Activated CD4-positive, alpha-beta T cell treated with anti-CD3 and anti-CD28 coated beads for 36 hours (primary cell): Measurements from ENCODE around the gene SLC12A5. TPM values are rescaled to one million over a fixed set of nuclear protein-coding genes. Genes with fewer than 3 reads are reported as not detected.
"Not testable (repeated sequence)": the region's sequence is repeated elsewhere in the genome, so short reads cannot be mapped to it uniquely, and the experiment has no call there.

Source experiments
- ATAC-seq: fragments of 200-7000 bp; cut with Tn5 transposase; one replicate; pipeline ENCODE4 v1.10.0; 2021; ENCODE audit warnings: mild to moderate bottlenecking, moderate library complexity
- CTCF ChIA-PET: fragments of 350-600 bp; sonication (Branson Sonifier 250); formaldehyde crosslinking; loops from one replicate; lab custom pipeline; 2021; ENCODE audit warnings: antibody characterized with exemption; lab: Charles Lee
- POLR2A ChIA-PET: fragments of 350-600 bp; sonication (Branson Sonifier 250); formaldehyde crosslinking; loops from one replicate; lab custom pipeline; 2021; ENCODE audit warnings: antibody characterized with exemption, inconsistent platforms; lab: Charles Lee
- DNase-seq: peaks from one replicate; pipeline ENCODE4 v3.0.0-alpha.2; 2020
- H3K27ac Mint-ChIP-seq: one replicate; pipeline ENCODE4 v1.8.0; 2021; ENCODE audit warnings: mixed read lengths
- H3K27me3 Mint-ChIP-seq: one replicate; pipeline ENCODE4 v1.8.0; 2021; ENCODE audit warnings: mixed read lengths
- H3K36me3 Mint-ChIP-seq: one replicate; pipeline ENCODE4 v1.8.0; 2021; ENCODE audit warnings: low read depth, mixed read lengths
- H3K4me1 Mint-ChIP-seq: one replicate; pipeline ENCODE4 v1.8.0; 2021; ENCODE audit warnings: mixed read lengths
- H3K4me3 Mint-ChIP-seq: one replicate; pipeline ENCODE4 v1.8.0; 2021; ENCODE audit warnings: mild to moderate bottlenecking, moderate library complexity, mixed read lengths
- H3K9me3 Mint-ChIP-seq: one replicate; pipeline ENCODE4 v1.8.0; 2021; ENCODE audit warnings: low read depth, mixed read lengths
- intact Hi-C, 2 experiments: fragments of 100-400 bp; cut with DNase I in 1 of 2; cut with micrococcal nuclease in 1 of 2; formaldehyde crosslinking; loops; one replicate each; pipeline versions ENCODE4 v1.14.2 to v1.15.1; 2022 to 2024; cut with DNase I, micrococcal nuclease
- total RNA-seq, 2 experiments: library from RNA; stranded (reverse); gene quantifications; one replicate each; pipeline ENCODE4 v1.2.3, GENCODE V29; 2021

SLC12A5 gene
- under 1 TPM; 0.49 to 0.73 TPM for total RNA-seq

DNA sequence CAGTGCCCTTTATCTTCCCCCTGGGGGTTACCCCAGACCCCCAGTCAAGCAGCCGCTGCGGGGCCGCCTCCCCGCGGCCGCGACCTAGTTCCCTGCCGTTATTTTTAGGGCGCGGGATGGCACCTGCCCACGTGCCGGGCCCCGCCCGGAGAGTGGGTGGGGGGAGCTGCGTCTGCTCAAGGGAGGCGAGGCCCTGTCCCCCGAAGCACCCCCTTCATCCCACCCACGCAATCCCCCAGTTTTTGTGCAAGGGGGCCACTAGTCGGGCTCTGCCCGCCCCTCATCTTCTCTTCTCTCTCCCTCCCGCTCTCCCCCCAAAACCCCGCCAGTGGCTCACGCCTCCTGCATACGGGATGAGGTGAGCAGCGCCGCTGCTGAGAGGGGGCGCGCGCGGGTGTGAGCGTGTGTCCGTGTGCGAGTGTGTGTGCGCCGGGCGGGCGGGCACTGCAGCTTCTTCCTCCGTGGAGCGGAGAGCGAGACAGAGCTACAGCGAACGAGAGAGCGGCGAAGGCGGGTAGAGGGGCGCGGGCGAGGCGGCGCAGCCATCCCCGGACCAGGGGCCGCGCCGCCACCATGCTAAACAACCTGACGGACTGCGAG is at the start of gene SLC12A5:
SLC12A5 (plus strand) TSS at position 444 of the 600 bp plus-strand sequence; CDS start at position 574, 130 bp downstream.
- H3K27me3 Mint-ChIP-seq = peaks cover 49% of the 10 kb centered on the region
- ChIA-PET CTCF (interaction anchor here (0.6 to 1.5 kb wide), 5 partner anchors 8 to 653 kb away, joined by 3 to 4 read pairs (median 3); no protein-coding TSS in a partner anchor), POLR2A (no interaction called here)
- no peak within 1 kb of the TSS for H3K27ac Mint-ChIP-seq
- H3K4me1 Mint-ChIP-seq = no peaks in the 10 kb centered on the region
- intact Hi-C loops = no loop called here
- ATAC-seq = no peak
- H3K36me3 Mint-ChIP-seq = no peaks in the 10 kb centered on the region
- no peak within 1 kb of the TSS for H3K4me3 Mint-ChIP-seq
- H3K9me3 Mint-ChIP-seq = no peaks in the 10 kb centered on the region
- no peak for DNase-seq

DNA sequence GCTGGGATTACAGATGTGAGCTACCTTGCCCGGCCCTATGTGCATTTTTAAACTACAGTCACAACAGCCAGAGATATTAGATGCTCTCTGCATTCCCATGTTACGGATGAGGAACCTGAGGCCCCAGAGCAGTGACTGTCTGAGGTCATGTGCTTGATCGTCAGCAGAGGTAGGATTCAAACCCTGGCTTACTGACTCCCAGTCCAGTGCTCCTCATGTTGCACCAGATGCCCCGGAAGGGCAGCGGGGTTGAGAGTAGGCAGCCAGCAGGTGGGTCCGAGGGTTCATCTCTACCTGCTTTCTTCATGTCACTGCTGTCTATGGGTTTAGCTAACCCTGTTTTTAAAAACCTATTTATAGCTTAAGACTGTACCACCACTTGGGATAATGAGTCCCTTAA is 47.8 kb upstream of the SLC12A5 start:
- ATAC-seq (no peak), DNase-seq (no peak)
- POLR2A ChIA-PET = no interaction called here
- Mint-ChIP-seq H3K9me3 (no peaks in the 10 kb centered on the region), H3K36me3 (no peaks in the 10 kb centered on the region), H3K4me3 (no peak overlapping the region), H3K4me1 (no peaks in the 10 kb centered on the region), H3K27ac (no peak overlapping the region), H3K27me3 (peaks cover 3% of the 10 kb centered on the region)
- intact Hi-C loops = no loop called here
- CTCF ChIA-PET = interaction anchor here (0.9 kb wide), 1 partner anchor 367 kb away, joined by 3 read pairs; no protein-coding TSS in a partner anchor

DNA sequence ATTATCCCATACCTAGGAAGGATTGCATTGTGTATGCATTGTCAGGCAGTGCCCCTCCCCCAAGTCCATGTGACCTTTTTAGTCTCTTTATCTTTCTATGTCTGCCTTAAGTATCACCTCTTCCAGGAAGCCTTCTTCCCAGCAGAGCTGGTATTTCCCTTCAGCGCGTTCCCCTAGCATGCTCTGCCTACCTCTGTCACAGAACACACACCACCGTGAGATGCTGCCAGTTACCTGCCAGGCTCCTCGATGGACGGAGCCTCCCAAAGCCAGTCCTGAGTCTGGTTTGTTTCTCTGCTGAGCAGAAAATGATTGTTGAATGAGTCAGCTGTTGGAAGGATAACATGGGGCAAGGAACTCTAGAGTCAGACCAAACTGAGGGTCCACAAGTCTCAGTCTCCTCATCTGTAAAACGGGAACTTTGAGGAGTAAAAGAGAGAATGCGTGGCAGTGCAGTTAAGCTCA is 45.7 kb upstream of the SLC12A5 start:
- ChIA-PET POLR2A (no interaction called here), CTCF (interaction anchor here (0.6 to 2.2 kb wide), 9 partner anchors 7 to 185 kb away, joined by 3 to 6 read pairs (median 4); no protein-coding TSS in a partner anchor)
- intact Hi-C loops = no loop called here
- Mint-ChIP-seq H3K4me1 (no peaks in the 10 kb centered on the region), H3K27ac (no peak overlapping the region), H3K4me3 (no peak overlapping the region), H3K36me3 (no peaks in the 10 kb centered on the region), H3K9me3 (no peaks in the 10 kb centered on the region), H3K27me3 (no peaks in the 10 kb centered on the region)
- no peak for DNase-seq
- no peak for ATAC-seq

DNA sequence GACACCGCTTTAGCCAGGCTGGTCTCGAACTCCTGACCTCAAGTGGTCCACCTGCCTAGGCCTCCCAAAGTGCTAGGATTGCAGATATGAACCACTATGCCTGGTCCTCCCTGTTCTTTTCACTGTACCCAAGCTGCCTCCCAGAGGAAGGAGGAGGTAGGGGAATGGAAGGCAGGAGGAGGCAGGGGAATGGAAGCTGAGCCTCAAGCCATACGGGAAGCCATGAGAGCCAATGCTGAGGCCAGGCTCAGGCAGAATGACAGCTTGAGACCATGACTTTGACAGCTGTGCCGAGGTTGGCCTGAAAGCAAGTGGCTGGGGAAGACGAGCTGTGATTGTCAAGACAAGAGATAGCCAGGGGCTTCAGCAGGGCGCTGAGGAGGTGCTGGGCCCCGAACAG is 43.4 kb upstream of the SLC12A5 start:
- Mint-ChIP-seq H3K4me1 (no peaks in the 10 kb centered on the region), H3K27me3 (no peaks in the 10 kb centered on the region), H3K27ac (no peak overlapping the region), H3K36me3 (no peaks in the 10 kb centered on the region), H3K4me3 (no peak overlapping the region), H3K9me3 (no peaks in the 10 kb centered on the region)
- ATAC-seq = no peak
- POLR2A ChIA-PET = no interaction called here
- CTCF ChIA-PET = interaction anchor here (0.6 to 5.8 kb wide), 9 partner anchors 10 to 589 kb away, joined by 3 to 51 read pairs (median 3); partner anchors contain the start of genes CTSA and NEURL2
- no peak for DNase-seq
- intact Hi-C loops = no loop called here

DNA sequence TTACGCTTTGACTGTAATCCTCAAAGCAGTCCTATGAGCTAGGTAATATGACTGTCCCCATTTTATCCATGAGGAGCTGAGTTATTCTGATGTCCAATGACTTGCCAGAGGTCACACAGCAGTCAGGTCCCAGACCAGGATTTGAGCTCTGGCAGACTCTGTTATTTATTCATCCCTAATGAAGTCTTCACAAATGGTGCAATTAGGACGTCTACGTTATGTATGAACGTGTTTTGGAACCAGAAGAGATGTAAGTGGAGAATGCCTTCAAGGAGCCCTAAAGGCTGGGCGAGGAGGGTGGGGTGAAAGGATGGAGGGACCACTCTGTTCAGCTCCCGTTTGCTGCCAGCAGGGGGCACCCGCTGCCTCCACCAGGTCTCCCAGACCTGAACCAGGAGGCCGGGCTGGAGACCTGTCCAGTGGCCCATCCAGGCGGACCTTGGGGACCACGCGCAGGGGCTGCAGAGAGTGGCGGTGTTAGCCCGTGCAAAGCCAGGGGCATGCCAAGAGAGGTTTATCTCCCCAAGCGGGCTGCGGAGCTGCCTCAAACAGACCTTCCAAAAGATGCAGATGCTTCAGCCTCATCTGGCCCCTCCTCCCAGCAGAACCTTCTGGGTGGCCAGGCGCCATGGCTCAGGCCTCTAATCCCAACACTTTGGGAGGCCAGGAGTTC is 41.8 kb upstream of the SLC12A5 start:
- peak; percentile 96 for ATAC-seq
- ChIA-PET POLR2A (interaction anchor here (0.6 to 0.8 kb wide), 3 partner anchors 12 to 102 kb away, joined by 3 to 5 read pairs (median 3); no protein-coding TSS in a partner anchor), CTCF (interaction anchor here (0.6 to 5.8 kb wide), 26 partner anchors 8 to 437 kb away, joined by 3 to 51 read pairs (median 3); partner anchors contain the start of gene ZNF335)
- DNase-seq = peak; percentile 90
- intact Hi-C loops = loop anchor here (1.0 kb wide), 2 partner anchors 26 to 27 kb away; no protein-coding TSS in a partner anchor
- Mint-ChIP-seq H3K27ac (no peak overlapping the region), H3K36me3 (no peaks in the 10 kb centered on the region), H3K4me1 (no peaks in the 10 kb centered on the region), H3K9me3 (no peaks in the 10 kb centered on the region), H3K27me3 (no peaks in the 10 kb centered on the region), H3K4me3 (no peak overlapping the region)

DNA sequence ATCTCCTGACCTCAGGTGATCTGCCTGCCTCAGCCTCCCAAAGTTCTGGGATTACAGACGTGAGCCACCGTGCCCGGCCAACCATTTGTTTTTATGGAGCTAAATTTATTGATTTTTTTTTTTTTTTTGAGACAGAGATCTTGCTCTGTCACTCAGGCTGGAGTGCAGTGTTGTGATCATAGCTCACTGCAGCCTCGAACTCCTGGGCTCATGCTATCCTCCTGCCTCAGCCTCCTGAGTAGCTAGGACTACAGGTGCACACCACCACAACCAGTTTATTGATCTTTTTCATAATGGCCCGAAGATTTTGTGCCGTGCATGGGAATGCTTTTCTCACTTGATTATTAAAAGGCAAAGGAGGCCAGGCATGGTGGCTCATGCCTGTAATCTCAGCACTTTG is 40.2 kb upstream of the SLC12A5 start:
- POLR2A ChIA-PET, intact Hi-C loops, DNase-seq, H3K27me3 Mint-ChIP-seq, ATAC-seq, H3K27ac Mint-ChIP-seq, H3K4me1 Mint-ChIP-seq, H3K9me3 Mint-ChIP-seq, H3K4me3 Mint-ChIP-seq, H3K36me3 Mint-ChIP-seq: not testable (repeated sequence)
- CTCF ChIA-PET = interaction anchor here (0.7 to 5.8 kb wide), 7 partner anchors 10 to 184 kb away, joined by 3 to 51 read pairs (median 4); no protein-coding TSS in a partner anchor

DNA sequence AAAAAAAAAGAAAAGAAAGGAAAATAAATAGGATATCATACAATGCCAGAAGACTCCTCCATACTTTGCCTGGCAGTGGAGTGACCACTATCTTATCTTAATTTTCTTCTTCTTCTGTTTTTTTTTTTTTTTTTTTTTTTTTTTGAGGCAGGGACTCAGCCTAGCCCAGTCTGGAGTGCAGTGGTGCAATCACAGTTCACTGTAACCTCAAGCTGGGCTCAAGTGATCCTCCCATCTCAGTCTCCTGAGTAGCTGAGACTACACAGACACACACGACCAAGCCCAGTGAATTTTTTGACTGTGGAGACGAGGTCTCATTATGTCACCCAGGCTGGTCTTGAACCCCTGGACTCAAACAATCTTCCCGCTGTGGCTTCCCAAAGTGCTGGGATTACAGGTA is 37.4 kb upstream of the SLC12A5 start:
- Mint-ChIP-seq H3K4me1 (peaks cover 9% of the 10 kb centered on the region), H3K36me3 (no peaks in the 10 kb centered on the region), H3K9me3 (no peaks in the 10 kb centered on the region), H3K27ac (no peak overlapping the region), H3K27me3 (no peaks in the 10 kb centered on the region), H3K4me3 (no peak overlapping the region)
- intact Hi-C loops = no loop called here
- DNase-seq = no peak
- ATAC-seq = no peak
- ChIA-PET POLR2A (no interaction called here), CTCF (no interaction called here)

DNA sequence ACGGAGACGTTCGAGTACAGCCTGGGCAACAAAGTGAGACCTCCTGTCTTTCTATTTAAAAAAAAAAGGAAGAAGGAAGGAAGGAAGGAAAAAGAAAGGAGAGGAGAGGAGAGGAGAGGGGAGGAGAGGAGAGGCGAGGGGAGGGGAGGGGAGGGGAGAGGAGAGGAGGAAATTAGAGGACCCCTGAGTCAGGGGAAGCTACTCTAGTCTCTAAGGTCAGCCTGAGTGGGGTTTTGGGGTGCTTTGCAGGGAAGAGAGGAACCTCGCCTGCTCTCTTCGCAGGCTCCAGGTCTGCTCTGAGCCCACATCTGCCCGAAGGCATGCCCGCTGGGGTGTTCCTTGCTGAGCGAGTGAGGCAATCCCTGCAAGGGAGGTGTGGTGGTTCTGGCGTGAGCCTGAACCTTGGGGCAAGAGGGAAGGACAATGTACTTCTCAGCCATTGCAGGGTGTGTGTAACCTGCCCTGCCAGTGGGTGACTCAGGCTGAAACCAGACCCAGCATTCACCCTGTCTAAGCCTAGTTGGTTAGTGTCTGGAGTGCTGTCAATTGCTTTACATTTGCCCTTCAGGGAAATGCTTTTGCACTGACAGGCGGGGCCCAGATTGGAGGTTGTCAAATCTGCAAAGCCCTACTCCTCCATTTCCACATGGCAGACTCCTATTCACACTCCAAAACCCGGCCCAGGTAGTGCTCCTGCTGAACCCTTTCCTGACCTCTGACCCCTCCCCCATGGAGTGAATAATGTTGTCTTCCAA is 35.6 kb upstream of the SLC12A5 start:
- no peaks in the 10 kb centered on the region for H3K27me3 Mint-ChIP-seq
- intact Hi-C loops = no loop called here
- POLR2A ChIA-PET = no interaction called here
- ATAC-seq (peak; percentile 89), DNase-seq (peak; percentile 51)
- no peak overlapping the region for H3K27ac Mint-ChIP-seq
- H3K36me3 Mint-ChIP-seq = no peaks in the 10 kb centered on the region
- CTCF ChIA-PET = no interaction called here
- H3K4me1 Mint-ChIP-seq = peaks cover 26% of the 10 kb centered on the region
- H3K9me3 Mint-ChIP-seq = no peaks in the 10 kb centered on the region
- no peak overlapping the region for H3K4me3 Mint-ChIP-seq

DNA sequence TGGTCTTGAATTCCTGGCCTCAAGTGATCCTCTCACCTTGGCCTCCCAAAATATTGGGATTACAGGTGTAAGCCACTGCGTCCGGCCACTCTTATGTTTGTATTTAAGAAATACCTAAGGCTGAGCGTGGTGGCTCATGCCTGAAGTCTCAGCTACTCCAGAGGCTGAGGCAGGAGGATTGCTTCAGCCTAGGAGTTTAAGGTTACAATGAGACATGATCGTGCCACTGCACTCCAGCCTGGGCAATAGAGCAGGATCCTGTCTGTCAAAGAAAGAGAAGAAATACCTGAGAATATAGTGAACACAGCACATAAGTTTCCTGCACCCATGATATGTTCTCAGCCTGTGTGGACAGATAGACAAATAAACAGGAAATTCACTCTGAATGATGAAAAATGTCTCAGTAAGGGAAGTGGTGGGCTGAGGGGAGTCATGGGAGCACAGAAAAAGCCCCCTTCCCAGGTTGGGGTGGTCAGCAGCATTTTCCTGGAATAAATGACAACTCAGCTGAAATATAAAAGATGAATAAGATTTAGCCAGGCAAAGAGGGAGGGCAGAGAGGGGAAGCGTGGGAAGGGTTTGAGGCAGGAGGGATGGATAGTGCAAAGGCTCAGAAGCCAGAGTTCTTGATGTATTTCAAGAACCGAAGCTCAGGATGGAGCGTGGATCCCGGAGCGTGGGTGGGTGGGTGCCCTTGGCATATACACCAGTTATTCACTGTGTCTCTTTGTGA is 34.1 kb upstream of the SLC12A5 start:
- ChIA-PET CTCF (interaction anchor here (0.9 to 8.0 kb wide), 4 partner anchors 7 to 25 kb away, joined by 3 to 50 read pairs (median 4); no protein-coding TSS in a partner anchor), POLR2A (no interaction called here)
- H3K27ac Mint-ChIP-seq = no peak overlapping the region
- ATAC-seq (no peak), DNase-seq (no peak)
- no peaks in the 10 kb centered on the region for H3K36me3 Mint-ChIP-seq
- no peaks in the 10 kb centered on the region for H3K9me3 Mint-ChIP-seq
- intact Hi-C loops = no loop called here
- no peak overlapping the region for H3K4me3 Mint-ChIP-seq
- peaks cover 41% of the 10 kb centered on the region for H3K4me1 Mint-ChIP-seq
- H3K27me3 Mint-ChIP-seq = no peaks in the 10 kb centered on the region

DNA sequence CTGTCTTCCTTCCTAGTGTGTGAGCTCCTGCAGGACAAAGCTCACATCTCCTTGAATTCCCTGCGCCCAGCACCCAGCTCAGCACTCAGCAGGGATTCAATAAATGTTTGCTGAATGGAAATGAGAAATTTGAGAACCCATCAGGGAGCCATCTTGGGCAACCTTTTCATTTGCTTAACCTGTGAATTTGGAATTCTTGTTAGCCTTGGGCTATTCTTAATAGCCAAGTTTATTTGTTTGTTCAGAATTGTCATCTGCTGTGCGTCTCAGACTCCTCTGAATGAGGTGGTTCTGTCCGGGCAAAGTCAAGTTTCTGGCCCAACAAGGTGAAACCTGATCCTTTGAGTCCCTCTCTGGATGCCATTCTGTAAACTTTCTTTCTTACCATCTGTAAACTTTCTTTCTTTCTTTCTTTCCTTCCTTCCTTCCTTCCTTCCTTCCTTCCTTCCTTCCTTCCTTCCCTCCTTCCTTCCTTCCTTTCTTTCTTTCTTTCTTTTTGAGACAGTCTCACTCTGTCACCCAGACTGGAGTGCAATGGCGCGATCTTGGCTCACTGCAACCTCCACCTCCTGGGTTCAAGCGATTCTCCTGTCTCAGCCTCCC is 33.4 kb upstream of the SLC12A5 start:
- H3K4me1 Mint-ChIP-seq = peaks cover 48% of the 10 kb centered on the region
- H3K27ac Mint-ChIP-seq, H3K27me3 Mint-ChIP-seq, H3K36me3 Mint-ChIP-seq, POLR2A ChIA-PET, H3K4me3 Mint-ChIP-seq, intact Hi-C loops, ATAC-seq, H3K9me3 Mint-ChIP-seq, DNase-seq: not testable (repeated sequence)
- CTCF ChIA-PET = interaction anchor here (0.6 to 8.0 kb wide), 5 partner anchors 8 to 25 kb away, joined by 3 to 50 read pairs (median 3); no protein-coding TSS in a partner anchor
